ENCODE measurements around the gene MIX23.

DNA sequence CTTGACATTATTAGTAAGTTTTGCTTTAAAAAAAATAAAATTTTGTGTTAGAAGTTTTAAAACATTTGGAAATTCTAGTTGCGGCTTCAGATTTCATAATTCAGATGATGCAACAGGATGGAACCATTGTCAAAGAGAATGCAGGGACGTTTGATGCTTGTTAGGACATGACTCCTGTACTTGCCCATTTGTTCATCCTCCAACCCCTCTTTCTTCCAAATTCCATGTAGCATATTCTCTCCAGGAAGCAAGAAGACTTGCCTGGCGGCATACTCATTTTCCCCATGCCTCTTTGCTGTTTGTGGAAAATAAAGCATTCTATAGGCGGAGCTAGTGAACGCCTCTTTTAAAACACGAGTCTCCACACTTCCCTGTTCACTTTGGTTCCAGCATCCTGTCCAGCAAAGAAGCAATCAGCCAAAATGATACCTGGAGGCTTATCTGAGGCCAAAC is 58.1 kb downstream of the MIX23 start, which contains the start of gene CSTA:
- TF ChIP-seq CTCF (IDR thresholded peaks at IDR 0.05) (no peak), POLR2A (IDR thresholded peaks at IDR 0.05) (no peak)
